AG09319 (cell line): ENCODE results near the gene DTX3.

Experiments
- DNase-seq: peaks from one replicate; pipeline ENCODE4 v3.0.0-alpha.2; 2010; ENCODE audit warnings: low read depth; ENCODE audit errors: extremely low read depth
- TF ChIP-seq, protein P1 (sequence below): IDR thresholded peaks from 2 replicates; pipeline ENCODE4 v1.5.1; 2011; ENCODE audit warnings: low read depth, mild to moderate bottlenecking, inconsistent platforms, low read length, moderate library complexity

DTX3 gene

DNA sequence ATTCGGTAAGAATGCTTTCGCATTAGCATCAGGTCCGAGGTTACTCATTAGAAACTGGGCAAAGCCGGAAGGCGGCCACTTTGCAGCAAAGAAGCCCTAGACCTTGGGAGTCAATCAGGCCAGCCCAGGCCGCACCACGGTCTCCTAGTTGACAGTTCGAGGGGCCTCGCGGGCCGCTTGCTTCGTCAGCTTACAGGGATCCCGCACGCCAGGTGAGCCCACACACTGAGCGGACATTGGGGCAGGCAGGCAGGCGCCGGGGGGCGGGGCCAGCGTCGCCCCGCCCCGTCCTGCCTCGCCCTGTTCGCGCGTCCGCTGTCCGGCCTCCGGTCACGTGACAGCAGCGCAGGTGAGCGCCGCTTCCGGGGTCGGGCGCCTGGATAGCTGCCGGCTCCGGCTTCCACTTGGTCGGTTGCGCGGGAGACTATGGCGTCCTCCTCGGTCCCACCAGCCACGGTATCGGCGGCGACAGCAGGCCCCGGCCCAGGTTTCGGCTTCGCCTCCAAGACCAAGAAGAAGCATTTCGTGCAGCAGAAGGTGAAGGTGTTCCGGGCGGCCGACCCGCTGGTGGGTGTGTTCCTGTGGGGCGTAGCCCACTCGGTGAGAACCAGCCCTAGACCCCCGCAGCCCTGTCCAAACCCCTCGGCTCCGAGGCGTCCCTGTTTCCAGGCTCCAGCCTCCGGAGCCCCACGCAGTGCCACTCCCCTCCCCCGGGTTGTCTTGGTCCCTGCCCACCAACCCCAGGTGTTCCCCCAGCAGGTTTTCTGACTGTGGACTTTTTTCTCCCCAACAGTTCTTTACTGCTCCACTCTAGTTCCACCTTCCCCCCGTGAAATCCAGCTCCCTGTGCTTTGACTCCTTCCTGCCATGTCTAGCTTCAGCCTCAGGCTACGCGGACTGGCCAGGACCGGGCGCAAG lies 13.5 kb upstream of the DTX3 start, which contains the start of gene PIP4K2C:
PIP4K2C (plus strand) TSS at position 329 of the 918 bp plus-strand sequence; CDS start at position 427, 98 bp downstream.
- TF ChIP-seq, protein P1, sequence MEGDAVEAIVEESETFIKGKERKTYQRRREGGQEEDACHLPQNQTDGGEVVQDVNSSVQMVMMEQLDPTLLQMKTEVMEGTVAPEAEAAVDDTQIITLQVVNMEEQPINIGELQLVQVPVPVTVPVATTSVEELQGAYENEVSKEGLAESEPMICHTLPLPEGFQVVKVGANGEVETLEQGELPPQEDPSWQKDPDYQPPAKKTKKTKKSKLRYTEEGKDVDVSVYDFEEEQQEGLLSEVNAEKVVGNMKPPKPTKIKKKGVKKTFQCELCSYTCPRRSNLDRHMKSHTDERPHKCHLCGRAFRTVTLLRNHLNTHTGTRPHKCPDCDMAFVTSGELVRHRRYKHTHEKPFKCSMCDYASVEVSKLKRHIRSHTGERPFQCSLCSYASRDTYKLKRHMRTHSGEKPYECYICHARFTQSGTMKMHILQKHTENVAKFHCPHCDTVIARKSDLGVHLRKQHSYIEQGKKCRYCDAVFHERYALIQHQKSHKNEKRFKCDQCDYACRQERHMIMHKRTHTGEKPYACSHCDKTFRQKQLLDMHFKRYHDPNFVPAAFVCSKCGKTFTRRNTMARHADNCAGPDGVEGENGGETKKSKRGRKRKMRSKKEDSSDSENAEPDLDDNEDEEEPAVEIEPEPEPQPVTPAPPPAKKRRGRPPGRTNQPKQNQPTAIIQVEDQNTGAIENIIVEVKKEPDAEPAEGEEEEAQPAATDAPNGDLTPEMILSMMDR: no peak
- DNase-seq: no peak

GRCh38 chr12:57591782-57592325 lies 12.8 kb upstream of the DTX3 start:
- DNase-seq: no peak
- TF ChIP-seq, protein P1: no peak

GRCh38 chr12:57592551-57593165 lies 12.0 kb upstream of the DTX3 start:
- DNase-seq: no peak
- TF ChIP-seq, protein P1: no peak

DNA sequence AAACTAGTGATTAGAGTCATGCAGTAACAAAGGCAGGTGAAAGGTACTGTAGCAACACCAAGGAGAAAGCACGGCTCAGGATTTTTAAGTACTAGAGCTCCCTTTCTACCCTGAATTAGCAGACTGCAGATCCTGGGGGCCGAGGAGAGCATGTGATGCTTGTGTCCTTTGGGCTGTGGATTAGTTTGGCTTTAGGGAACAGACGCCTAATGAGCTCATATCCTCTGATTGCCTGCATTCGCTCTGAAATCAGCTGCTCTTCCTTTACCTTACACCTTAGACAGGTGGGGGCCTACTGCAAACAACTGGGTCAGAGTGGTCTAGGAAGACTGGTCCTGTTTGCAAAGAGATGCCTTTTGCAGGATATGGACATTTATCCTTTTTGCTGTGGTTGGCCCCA lies 11.4 kb upstream of the DTX3 start:
- no peak for DNase-seq
- TF ChIP-seq, protein P1: no peak

DNA sequence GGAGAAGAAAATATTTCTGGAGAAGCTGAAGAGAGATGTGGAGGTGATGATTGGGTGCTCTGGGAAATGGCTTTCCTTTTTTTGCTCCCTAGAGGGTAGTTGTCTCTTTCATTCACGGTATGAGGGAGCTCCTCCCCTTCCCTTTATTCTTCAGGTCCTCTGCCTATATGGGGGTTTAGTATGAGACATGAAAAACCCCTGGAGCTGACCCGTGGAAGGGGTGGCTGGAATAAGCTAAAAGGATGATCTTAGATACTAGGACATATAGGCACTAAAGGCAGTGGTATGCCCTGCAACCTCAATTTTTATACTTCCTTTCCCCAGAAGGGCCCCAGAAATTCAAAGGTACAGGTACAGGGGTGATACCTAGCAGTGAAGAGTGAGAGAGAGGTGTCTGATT lies 4.2 kb upstream of the DTX3 start:
- DNase-seq: no peak
- TF ChIP-seq, protein P1: no peak

DNA sequence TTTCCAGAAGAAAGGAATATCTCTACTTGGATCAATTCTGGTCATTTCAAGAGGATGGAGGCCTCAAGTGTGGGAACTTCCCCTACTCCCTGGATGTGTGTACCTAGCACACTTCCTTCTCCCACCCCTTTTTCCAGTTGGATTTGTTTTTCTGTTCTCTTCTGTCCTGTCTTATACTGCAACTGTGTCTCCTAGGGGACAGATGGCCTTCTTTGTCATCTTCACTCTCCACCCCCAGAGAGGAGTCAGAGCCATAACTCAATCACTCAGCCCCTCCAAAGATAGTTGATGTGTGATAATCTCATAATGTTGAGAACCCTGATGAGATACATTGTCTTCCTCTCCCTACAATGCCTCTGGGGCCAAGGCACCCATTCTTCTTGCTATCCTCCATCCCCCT lies 2.1 kb upstream of the DTX3 start:
- DNase-seq: no peak
- TF ChIP-seq, protein P1: no peak

- TF ChIP-seq, protein P1: no peak
Observed at GRCh38 chr12:57603324-57603723, 1.3 kb upstream of the DTX3 start.

More at GRCh38 chr12:57603324-57603723, 1.3 kb upstream of the DTX3 start:
- no peak for DNase-seq
